Panc1 (cell line): ENCODE results near the gene GATD1. TPM values are rescaled to one million over a fixed set of nuclear protein-coding genes. Genes with fewer than 3 reads are reported as not detected.

Source experiments
- ATAC-seq: fragments of 200-7000 bp; cut with Tn5 transposase; 2 replicates; pipeline ENCODE4 v1.9.1; 2020; ENCODE audit warnings: mild to moderate bottlenecking, moderate library complexity
- BruUV-seq: library from RNA; stranded (reverse); fragments of 400-500 nt; replicated peaks from 2 replicates; lab custom pipeline; 2021; lab: Mats Ljungman, UMichigan
- CTCF ChIA-PET: fragments of 300-600 bp; sonication (Branson Sonifier 250); formaldehyde crosslinking; loops from one replicate; lab custom pipeline; 2022; ENCODE audit warnings: antibody characterized with exemption; lab: Charles Lee
- POLR2A ChIA-PET: fragments of 300-600 bp; sonication (Branson Sonifier 250); formaldehyde crosslinking; loops from one replicate; lab custom pipeline; 2022; ENCODE audit warnings: antibody characterized with exemption; lab: Charles Lee
- DNase-seq: peaks from one replicate; pipeline ENCODE4 v3.0.0-alpha.2; 2010; ENCODE audit warnings: low read depth, low spot score
- H3K27ac ChIP-seq: 2 replicates; pipeline ENCODE4 v1.5.1; 2011; ENCODE audit warnings: mild to moderate bottlenecking, low read length, inconsistent platforms
- H3K27me3 ChIP-seq: fragments of 200-500 bp; sonication (Bioruptor generic); 2 replicates; pipeline ENCODE4 v1.6.0; 2014; ENCODE audit warnings: low read length, inconsistent platforms; ENCODE audit not compliant: control insufficient read depth, insufficient read depth
- H3K36me3 ChIP-seq: fragments of 200-500 bp; sonication (Bioruptor generic); 2 replicates; pipeline ENCODE4 v1.5.1; 2014; ENCODE audit warnings: inconsistent platforms, mild to moderate bottlenecking, low read length, moderate library complexity; ENCODE audit not compliant: control insufficient read depth, insufficient read depth
- H3K4me1 ChIP-seq: 2 replicates; pipeline ENCODE4 v1.5.1; 2011; ENCODE audit warnings: inconsistent platforms, mild to moderate bottlenecking, low read length, moderate library complexity; ENCODE audit not compliant: control insufficient read depth, insufficient read depth
- H3K4me3 ChIP-seq, 2 experiments: 2 replicates each; pipeline ENCODE4 v1.5.1; 2011 to 2012; ENCODE audit warnings: low read depth in 2 of 2, low read length in 2 of 2, mild to moderate bottlenecking in 2 of 2, inconsistent platforms in 1 of 2, moderate library complexity in 1 of 2
- H3K9me3 ChIP-seq: fragments of 200-500 bp; sonication (Bioruptor generic); 2 replicates; pipeline ENCODE4 v1.5.1; 2014; ENCODE audit warnings: low read depth, mild to moderate bottlenecking, inconsistent platforms, low read length, moderate library complexity; ENCODE audit not compliant: control insufficient read depth, insufficient read depth
- POLR2AphosphoS5 ChIP-seq: IDR thresholded peaks from 2 replicates; pipeline ENCODE4 v1.6.1; 2012; ENCODE audit warnings: mild to moderate bottlenecking, low read depth, low read length, moderate library complexity
- SIN3A ChIP-seq: IDR thresholded peaks from 2 replicates; pipeline ENCODE4 v1.6.1; 2012; ENCODE audit warnings: low read depth, mild to moderate bottlenecking, low read length, moderate library complexity, borderline replicate concordance; ENCODE audit not compliant: insufficient read depth
- TCF7L2 ChIP-seq: IDR thresholded peaks from 2 replicates; pipeline ENCODE4 v1.6.1; 2011; ENCODE audit warnings: mild to moderate bottlenecking, low read depth, low read length, inconsistent platforms
- in situ Hi-C: cut with HindIII; loops from 2 replicates; pipeline ENCODE4 v1.10.0; 2016; ENCODE audit warnings: low sequenced_read_pairs, low pct_unique_long_range_greater_than_20kb
- intact Hi-C: fragments of 100-400 bp; cut with micrococcal nuclease; formaldehyde crosslinking; loops from one replicate; pipeline ENCODE4 v1.10.0; 2022; ENCODE audit not compliant: unreplicated experiment
- total RNA-seq: library from RNA; stranded (reverse); gene quantifications from one replicate; pipeline ENCODE4 v1.2.1, GENCODE V29; 2021; ENCODE audit not compliant: unreplicated experiment
- TF ChIP-seq, protein P1 (sequence below), 2 experiments: IDR thresholded peaks; 2 replicates each; pipeline ENCODE4 v1.6.1; 2011 to 2012; ENCODE audit warnings: low read depth in 2 of 2, control low read depth in 1 of 2, low read length in 1 of 2, mild to moderate bottlenecking in 1 of 2, moderate library complexity in 1 of 2; ENCODE audit not compliant: insufficient read depth in 1 of 2
- TF ChIP-seq, protein P2 (sequence below): fragments of 450-650 bp; IDR thresholded peaks from 2 replicates; pipeline ENCODE4 v1.5.1; 2017; ENCODE audit warnings: mild to moderate bottlenecking

Gene GATD1
- total RNA-seq, 1 experiment from 2014 or later = 229 TPM

DNA sequence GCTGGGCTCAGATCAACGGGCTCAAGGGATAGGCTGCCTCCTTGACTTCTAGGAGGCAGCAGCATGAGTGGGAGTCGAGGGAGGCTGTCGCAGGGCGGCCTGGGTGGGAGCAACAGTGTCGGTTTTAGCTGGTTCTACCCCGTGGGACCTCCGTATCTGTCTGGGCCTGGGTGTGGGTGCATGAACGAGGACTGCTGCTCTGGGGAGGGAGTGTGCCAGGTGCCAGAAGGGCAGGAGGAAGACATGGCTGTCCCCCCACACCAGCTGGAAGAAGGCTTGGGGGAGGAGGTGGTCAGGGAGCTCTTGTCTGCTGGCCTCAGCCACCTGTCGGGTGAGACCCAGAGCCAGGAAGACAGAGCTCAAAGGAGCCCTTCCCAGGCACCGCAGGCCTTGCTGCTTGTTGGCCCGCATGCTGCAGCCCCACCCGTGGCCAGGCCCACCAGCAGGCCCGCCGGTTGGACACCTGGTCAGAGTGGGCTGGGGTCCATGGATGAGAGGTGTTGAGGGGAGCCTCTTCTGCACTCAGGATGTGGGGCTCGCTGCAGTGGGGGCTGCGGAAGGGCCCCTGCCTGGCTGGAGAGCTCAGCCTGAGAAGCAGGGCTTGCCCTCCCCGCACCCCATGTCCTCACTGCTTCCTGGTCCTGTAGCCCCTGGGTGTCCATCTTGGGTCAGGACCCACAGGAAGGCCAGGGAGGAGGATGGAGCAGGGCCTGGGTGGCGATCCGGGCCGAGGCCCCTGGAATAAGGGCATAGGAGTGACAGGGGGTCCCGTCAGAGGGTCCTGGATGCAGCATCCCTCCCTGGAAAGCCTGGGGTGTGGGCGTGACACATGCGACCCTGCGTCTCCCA is 9.2 kb upstream of the GATD1 start:
- peaks cover 30% of the 10 kb centered on the region for H3K4me1 ChIP-seq
- CTCF ChIA-PET = no interaction called here
- DNase-seq = no peak
- peaks cover 2% of the 10 kb centered on the region; the same call in 1 of the 2 replicates for H3K36me3 ChIP-seq
- in situ Hi-C loops = no loop called here
- H3K4me3 ChIP-seq = no peak overlapping the region
- no peak for ATAC-seq
- TF ChIP-seq SIN3A (no peak), POLR2AphosphoS5 (peak; percentile 64)
- no peak overlapping the region for H3K27ac ChIP-seq
- POLR2A ChIA-PET = no interaction called here
- BruUV-seq = no TSS peak
- intact Hi-C loops = no loop called here
- H3K27me3 ChIP-seq = no peaks in the 10 kb centered on the region
- no peaks in the 10 kb centered on the region for H3K9me3 ChIP-seq

GRCh38 chr11:783581-784015 is 6.3 kb upstream of the GATD1 start:
- Histone ChIP-seq H3K9me3 (no peaks in the 10 kb centered on the region), H3K27ac (no peak overlapping the region), H3K4me1 (peaks cover 17% of the 10 kb centered on the region), H3K27me3 (no peaks in the 10 kb centered on the region), H3K36me3 (peaks cover 2% of the 10 kb centered on the region; the same call in 1 of the 2 replicates), H3K4me3 (no peak overlapping the region)
- in situ Hi-C loops = no loop called here
- ATAC-seq (peak; percentile 32; the same call in 1 of the 2 replicates), DNase-seq (no peak)
- intact Hi-C loops = no loop called here
- TF ChIP-seq SIN3A = no peak
- TF ChIP-seq TCF7L2 = no peak
- TF ChIP-seq, protein P1, sequence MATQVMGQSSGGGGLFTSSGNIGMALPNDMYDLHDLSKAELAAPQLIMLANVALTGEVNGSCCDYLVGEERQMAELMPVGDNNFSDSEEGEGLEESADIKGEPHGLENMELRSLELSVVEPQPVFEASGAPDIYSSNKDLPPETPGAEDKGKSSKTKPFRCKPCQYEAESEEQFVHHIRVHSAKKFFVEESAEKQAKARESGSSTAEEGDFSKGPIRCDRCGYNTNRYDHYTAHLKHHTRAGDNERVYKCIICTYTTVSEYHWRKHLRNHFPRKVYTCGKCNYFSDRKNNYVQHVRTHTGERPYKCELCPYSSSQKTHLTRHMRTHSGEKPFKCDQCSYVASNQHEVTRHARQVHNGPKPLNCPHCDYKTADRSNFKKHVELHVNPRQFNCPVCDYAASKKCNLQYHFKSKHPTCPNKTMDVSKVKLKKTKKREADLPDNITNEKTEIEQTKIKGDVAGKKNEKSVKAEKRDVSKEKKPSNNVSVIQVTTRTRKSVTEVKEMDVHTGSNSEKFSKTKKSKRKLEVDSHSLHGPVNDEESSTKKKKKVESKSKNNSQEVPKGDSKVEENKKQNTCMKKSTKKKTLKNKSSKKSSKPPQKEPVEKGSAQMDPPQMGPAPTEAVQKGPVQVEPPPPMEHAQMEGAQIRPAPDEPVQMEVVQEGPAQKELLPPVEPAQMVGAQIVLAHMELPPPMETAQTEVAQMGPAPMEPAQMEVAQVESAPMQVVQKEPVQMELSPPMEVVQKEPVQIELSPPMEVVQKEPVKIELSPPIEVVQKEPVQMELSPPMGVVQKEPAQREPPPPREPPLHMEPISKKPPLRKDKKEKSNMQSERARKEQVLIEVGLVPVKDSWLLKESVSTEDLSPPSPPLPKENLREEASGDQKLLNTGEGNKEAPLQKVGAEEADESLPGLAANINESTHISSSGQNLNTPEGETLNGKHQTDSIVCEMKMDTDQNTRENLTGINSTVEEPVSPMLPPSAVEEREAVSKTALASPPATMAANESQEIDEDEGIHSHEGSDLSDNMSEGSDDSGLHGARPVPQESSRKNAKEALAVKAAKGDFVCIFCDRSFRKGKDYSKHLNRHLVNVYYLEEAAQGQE (IDR thresholded peaks at IDR 0.05; ENCODE audit: insufficient read depth in 1 of 2, low read depth in 2 of 2, low read length in 1 of 2) = no peak
- no peak for TF ChIP-seq POLR2AphosphoS5
- TF ChIP-seq, protein P2, sequence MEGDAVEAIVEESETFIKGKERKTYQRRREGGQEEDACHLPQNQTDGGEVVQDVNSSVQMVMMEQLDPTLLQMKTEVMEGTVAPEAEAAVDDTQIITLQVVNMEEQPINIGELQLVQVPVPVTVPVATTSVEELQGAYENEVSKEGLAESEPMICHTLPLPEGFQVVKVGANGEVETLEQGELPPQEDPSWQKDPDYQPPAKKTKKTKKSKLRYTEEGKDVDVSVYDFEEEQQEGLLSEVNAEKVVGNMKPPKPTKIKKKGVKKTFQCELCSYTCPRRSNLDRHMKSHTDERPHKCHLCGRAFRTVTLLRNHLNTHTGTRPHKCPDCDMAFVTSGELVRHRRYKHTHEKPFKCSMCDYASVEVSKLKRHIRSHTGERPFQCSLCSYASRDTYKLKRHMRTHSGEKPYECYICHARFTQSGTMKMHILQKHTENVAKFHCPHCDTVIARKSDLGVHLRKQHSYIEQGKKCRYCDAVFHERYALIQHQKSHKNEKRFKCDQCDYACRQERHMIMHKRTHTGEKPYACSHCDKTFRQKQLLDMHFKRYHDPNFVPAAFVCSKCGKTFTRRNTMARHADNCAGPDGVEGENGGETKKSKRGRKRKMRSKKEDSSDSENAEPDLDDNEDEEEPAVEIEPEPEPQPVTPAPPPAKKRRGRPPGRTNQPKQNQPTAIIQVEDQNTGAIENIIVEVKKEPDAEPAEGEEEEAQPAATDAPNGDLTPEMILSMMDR = no peak
- BruUV-seq = TSS peak; percentile 60
- ChIA-PET CTCF (no interaction called here), POLR2A (interaction anchor here (0.5 to 0.6 kb wide), 3 partner anchors 34 to 127 kb away, joined by 3 to 6 read pairs (median 6); no protein-coding TSS in a partner anchor)
